ENCODE measurements around the gene CHST3.

- TF ChIP-seq, protein P1, sequence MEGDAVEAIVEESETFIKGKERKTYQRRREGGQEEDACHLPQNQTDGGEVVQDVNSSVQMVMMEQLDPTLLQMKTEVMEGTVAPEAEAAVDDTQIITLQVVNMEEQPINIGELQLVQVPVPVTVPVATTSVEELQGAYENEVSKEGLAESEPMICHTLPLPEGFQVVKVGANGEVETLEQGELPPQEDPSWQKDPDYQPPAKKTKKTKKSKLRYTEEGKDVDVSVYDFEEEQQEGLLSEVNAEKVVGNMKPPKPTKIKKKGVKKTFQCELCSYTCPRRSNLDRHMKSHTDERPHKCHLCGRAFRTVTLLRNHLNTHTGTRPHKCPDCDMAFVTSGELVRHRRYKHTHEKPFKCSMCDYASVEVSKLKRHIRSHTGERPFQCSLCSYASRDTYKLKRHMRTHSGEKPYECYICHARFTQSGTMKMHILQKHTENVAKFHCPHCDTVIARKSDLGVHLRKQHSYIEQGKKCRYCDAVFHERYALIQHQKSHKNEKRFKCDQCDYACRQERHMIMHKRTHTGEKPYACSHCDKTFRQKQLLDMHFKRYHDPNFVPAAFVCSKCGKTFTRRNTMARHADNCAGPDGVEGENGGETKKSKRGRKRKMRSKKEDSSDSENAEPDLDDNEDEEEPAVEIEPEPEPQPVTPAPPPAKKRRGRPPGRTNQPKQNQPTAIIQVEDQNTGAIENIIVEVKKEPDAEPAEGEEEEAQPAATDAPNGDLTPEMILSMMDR (IDR thresholded peaks at IDR 0.05): no peak
- TF ChIP-seq POLR2A (IDR thresholded peaks at IDR 0.05): no peak
Observed at GRCh38 chr10:71974489-71975021, 10.4 kb downstream of the CHST3 start.
